H1 (cell line): ENCODE measurements around the gene PPY.

Source experiments
- CREB1 ChIP-seq: IDR thresholded peaks from 2 replicates; pipeline ENCODE4 v1.6.1; 2012; ENCODE audit warnings: inconsistent platforms
- EP300 ChIP-seq, 2 experiments: IDR thresholded peaks; 1 replicate in 1 of 2; 2 replicates in 1 of 2; pipeline ENCODE4 v1.6.1; 2011 to 2012; ENCODE audit warnings: low read depth in 2 of 2, low read length in 2 of 2, mild to moderate bottlenecking in 2 of 2, borderline replicate concordance in 1 of 2, inconsistent platforms in 1 of 2, moderate library complexity in 1 of 2
- EZH2 ChIP-seq: fragments of 200-600 bp; sonication (generic); IDR thresholded peaks from 2 replicates; pipeline ENCODE4 v1.7.1; 2012; ENCODE audit warnings: low read depth, mild to moderate bottlenecking, moderate library complexity, low read length, inconsistent platforms; ENCODE audit not compliant: severe bottlenecking
- JUND ChIP-seq: IDR thresholded peaks from 2 replicates; pipeline ENCODE4 v1.6.1; 2011; ENCODE audit warnings: mild to moderate bottlenecking, improper control_type of control experiment, low read length
- POLR2AphosphoS5 ChIP-seq: IDR thresholded peaks from 2 replicates; pipeline ENCODE4 v1.6.1; 2011; ENCODE audit warnings: low read depth, low read length
- TAF1 ChIP-seq: IDR thresholded peaks from 2 replicates; pipeline ENCODE4 v1.6.1; 2011; ENCODE audit warnings: mild to moderate bottlenecking, low read depth, low read length
- USF2 ChIP-seq: IDR thresholded peaks from 2 replicates; pipeline ENCODE4 v1.6.1; 2011; ENCODE audit warnings: low read length, improper control_type of control experiment

GRCh38 chr17:43961954-43962353 lies 19.7 kb upstream of the PPY start:
- TF ChIP-seq TAF1 (no peak), USF2 (no peak), EZH2 (no peak), JUND (no peak), POLR2AphosphoS5 (no peak), EP300 (IDR thresholded peaks at IDR 0.05; ENCODE audit: borderline replicate concordance in 1 of 2, low read depth in 2 of 2, low read length in 2 of 2) (no peak), CREB1 (no peak)
